Spleen (tissue), 7 donors: ENCODE data around the gene SIGLEC11.

Experiments used
- POLR2A ChIP-seq, 3 donors: fragments of 450-650 bp; IDR thresholded peaks; one replicate each; pipeline ENCODE4 v1.5.1; 2017; ENCODE audit warnings: antibody characterized with exemption in 3 of 3, mild to moderate bottlenecking in 1 of 3
- TF ChIP-seq, protein P1 (sequence below), 11 experiments: fragments of 200-600 bp in 7 of 11; fragments of 450-650 bp in 4 of 11; sonication (generic) in 4 of 11; IDR thresholded peaks in 8 of 11; conservative IDR thresholded peaks in 3 of 11; 1 replicate in 7 of 11; 2 replicates in 4 of 11; pipeline versions ENCODE4 v1.4.0 to v1.8.0; 2016 to 2021; ENCODE audit warnings: antibody characterized with exemption in 11 of 11, inconsistent platforms in 4 of 11, mild to moderate bottlenecking in 1 of 11
- donor health status: DM: no; HTN: no; CAD: no; lungs with moderate emphysema.
- donor health status: DM: no; HTN: no; CAD: no.
- donor health status: DM: no; HTN: no; CAD: no.

DNA sequence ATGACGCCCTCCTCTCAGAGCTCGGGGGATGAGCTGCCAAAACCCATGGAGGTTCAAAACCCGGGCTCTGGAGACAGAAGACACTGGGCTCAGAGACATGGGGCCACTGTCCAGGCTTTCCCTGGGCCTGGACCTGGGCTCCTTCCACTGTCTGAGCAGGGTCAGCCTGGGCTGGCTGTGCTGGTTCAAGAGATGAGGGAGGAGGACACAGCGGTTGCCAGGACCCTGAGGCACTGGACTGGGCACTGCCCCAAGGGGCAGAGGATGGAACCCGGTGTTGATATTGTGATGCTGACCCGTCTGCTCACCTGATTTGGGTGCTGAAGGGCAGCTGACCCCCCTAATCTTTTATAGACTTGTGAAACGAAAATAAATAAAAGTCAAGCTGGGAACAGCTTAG is 14.1 kb upstream of the SIGLEC11 start:
- TF ChIP-seq POLR2A (IDR thresholded peaks at IDR 0.05) = no peak
- TF ChIP-seq, protein P1, sequence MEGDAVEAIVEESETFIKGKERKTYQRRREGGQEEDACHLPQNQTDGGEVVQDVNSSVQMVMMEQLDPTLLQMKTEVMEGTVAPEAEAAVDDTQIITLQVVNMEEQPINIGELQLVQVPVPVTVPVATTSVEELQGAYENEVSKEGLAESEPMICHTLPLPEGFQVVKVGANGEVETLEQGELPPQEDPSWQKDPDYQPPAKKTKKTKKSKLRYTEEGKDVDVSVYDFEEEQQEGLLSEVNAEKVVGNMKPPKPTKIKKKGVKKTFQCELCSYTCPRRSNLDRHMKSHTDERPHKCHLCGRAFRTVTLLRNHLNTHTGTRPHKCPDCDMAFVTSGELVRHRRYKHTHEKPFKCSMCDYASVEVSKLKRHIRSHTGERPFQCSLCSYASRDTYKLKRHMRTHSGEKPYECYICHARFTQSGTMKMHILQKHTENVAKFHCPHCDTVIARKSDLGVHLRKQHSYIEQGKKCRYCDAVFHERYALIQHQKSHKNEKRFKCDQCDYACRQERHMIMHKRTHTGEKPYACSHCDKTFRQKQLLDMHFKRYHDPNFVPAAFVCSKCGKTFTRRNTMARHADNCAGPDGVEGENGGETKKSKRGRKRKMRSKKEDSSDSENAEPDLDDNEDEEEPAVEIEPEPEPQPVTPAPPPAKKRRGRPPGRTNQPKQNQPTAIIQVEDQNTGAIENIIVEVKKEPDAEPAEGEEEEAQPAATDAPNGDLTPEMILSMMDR (IDR thresholded peaks at IDR 0.05 in 8 of 11, conservative IDR thresholded peaks at IDR 0.05 in 3 of 11) = no peak
